ENCODE data around the gene MGA. TPM values are rescaled to one million over a fixed set of nuclear protein-coding genes. Genes with fewer than 3 reads are reported as not detected.

MGA gene
- polyA plus RNA-seq, result 6.9 and 8.6 TPM in 2 replicates

DNA sequence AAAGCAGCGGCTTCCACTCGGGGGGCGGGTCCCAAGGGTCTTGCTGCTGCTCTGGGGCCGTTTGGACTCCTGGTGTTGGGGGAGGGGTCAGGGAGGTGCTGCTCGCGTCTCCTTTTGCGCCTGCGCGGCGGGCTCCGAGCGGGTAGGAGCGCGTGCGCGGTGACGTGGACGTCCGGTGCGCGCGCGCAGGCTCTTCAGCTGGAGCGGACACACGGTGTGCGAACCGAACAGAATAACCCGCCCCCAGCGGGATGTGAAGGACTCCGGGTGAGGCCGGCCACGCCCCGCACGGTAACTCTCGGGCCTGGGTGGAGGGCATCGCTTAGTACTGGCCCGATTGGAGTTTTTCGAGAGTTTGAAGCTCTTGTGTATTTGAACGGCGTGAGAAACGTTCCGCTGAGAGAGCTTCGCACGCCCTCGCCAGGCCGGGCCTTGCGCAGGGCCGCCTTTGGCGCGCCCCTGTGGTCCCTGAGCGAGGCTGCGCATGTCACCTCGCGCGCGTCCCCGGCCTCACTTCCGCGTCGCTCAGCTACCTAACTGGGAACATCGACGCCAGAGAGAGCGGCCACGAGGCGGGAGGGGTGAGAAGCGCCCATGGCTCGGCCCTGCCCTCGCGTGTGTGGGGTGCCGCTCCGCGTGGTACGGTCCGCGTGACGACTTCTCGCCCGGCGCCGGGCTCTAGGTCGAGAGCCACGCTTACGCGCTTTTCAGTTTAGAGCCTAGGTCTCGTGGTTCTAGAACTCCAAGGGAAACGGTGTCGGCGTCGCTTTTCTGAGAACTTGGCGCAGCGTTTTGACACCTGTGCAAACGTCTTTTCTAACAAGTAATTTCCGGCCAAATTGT is at the start of gene MGA:
MGA (plus strand) TSS at position 171 of the 843 bp plus-strand sequence.

DNA sequence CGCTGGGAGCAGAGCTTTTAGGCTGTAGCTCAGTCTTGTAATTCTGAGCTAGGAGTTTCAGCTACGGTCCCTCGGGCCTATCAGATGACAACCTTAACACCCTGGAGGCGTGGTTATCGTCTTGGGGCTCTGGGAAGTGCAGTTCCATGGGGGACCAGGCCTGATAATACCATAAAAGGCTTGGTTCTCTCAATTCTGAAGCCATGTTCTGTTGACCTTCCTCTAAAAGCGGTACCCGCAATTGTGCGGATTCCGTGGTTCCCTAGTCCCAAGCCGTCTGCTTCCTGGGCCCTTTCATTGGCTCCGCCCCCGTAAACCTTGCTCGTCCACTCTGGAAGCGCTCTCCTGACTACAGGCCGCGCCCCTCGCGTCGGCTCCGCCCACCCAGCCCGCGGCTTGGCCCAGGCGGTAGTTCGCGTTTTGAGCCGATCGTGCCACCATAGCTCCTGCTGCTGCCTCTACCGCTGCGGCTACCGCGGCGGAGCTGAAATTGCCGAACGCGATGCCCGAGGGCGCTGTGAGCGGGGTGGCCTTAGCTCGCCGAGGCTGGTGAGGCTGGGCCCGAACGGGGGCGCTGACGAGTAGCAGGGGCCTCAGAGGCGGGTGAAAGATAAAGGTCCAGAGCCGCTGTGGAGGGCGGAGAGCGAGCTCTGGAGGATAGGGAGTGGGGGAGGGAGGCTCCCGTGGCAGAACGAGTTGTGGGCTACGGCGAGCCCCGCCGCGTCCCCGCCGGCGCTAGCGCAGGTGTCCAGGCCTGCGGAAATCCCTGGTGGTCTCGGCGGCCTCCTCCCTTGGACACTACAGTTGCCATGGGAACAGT is 114.1 kb downstream of the MGA start, which contains the start of gene MAPKBP1:
MAPKBP1 (plus strand) TSS at position 423 of the 820 bp plus-strand sequence. CDS start 792 bp downstream, outside the sequence.

Other genes starting within 250 kb of the MGA start
- 29.8 and 32.9 TPM in 2 replicates for gene RTF1, start 243.3 kb upstream of the MGA start, polyA plus RNA-seq
- 44.5 and 59.6 TPM in 2 replicates for gene ITPKA, start 166.5 kb upstream of the MGA start, polyA plus RNA-seq
- 1.5 and 6.2 TPM in 2 replicates for gene LTK, start 146.6 kb upstream of the MGA start, polyA plus RNA-seq
- 7.3 and 7.8 TPM in 2 replicates for gene RPAP1, start 116.1 kb upstream of the MGA start, polyA plus RNA-seq
- 2.9 and 14.8 TPM in 2 replicates for gene TYRO3, start 101.2 kb upstream of the MGA start, polyA plus RNA-seq
- gene MAPKBP1, start 114.1 kb downstream of the MGA start, polyA plus RNA-seq, result 0.05 and 0.29 TPM in 2 replicates
- gene JMJD7, start 167.7 kb downstream of the MGA start, polyA plus RNA-seq, result 6.6 and 12.8 TPM in 2 replicates
- gene PLA2G4B, start 178.4 kb downstream of the MGA start, polyA plus RNA-seq, result 2.1 TPM in 1 of 2 replicates, not detected in the other
- 0.79 and 1.4 TPM in 2 replicates for gene SPTBN5, start 233.6 kb downstream of the MGA start, polyA plus RNA-seq